H1 (cell line): ENCODE results near the gene MORF4L1. TPM values are rescaled to one million over a fixed set of nuclear protein-coding genes. Genes with fewer than 3 reads are reported as not detected.

Source experiments
- EP300 ChIP-seq, 2 experiments: IDR thresholded peaks; 1 replicate in 1 of 2; 2 replicates in 1 of 2; pipeline ENCODE4 v1.6.1; 2011 to 2012; ENCODE audit warnings: low read depth in 2 of 2, low read length in 2 of 2, mild to moderate bottlenecking in 2 of 2, borderline replicate concordance in 1 of 2, inconsistent platforms in 1 of 2, moderate library complexity in 1 of 2
- HDAC2 ChIP-seq, 2 experiments: fragments of 300-600 bp in 1 of 2; sonication (generic) in 1 of 2; IDR thresholded peaks; 2 replicates each; pipeline ENCODE4 v1.6.1; 2011 to 2012; ENCODE audit warnings: low read depth in 2 of 2, low read length in 2 of 2, mild to moderate bottlenecking in 2 of 2, moderate library complexity in 2 of 2, borderline replicate concordance in 1 of 2, inconsistent platforms in 1 of 2
- KDM5A ChIP-seq: fragments of 200-600 bp; IDR thresholded peaks from 2 replicates; pipeline ENCODE4 v1.7.1; 2012; ENCODE audit warnings: mild to moderate bottlenecking, low read length, inconsistent platforms, mixed read lengths
- RFX5 ChIP-seq: IDR thresholded peaks from 2 replicates; pipeline ENCODE4 v1.6.1; 2011; ENCODE audit warnings: low read depth, low read length, improper control_type of control experiment, borderline replicate concordance
- SIX5 ChIP-seq: IDR thresholded peaks from 2 replicates; pipeline ENCODE4 v1.6.1; 2011; ENCODE audit warnings: mild to moderate bottlenecking, low read depth, low read length
- ZNF274 ChIP-seq: IDR thresholded peaks from 2 replicates; pipeline ENCODE4 v1.7.0; 2012; ENCODE audit warnings: low read length, borderline replicate concordance; ENCODE audit errors: extremely low read depth
- polyA plus RNA-seq, 7 experiments: library from polyadenylated mRNA; depleted of rRNA in 3 of 7; stranded (reverse) in 5 of 7; unstranded in 2 of 7; fragments of >200 nt in 5 of 7; fragments of 200-250 nt in 2 of 7; gene quantifications; 1 replicate in 5 of 7; 2 replicates in 1 of 7; 4 replicates in 1 of 7; pipeline versions ENCODE4 v1.2.1 to v1.2.3, GENCODE V29; 2011 to 2013; ENCODE audit warnings: missing spikeins in 2 of 7, mixed read lengths in 2 of 7
- total RNA-seq: library from RNA; stranded (reverse); fragmentation: NEBNext Ultra II Directional; extraction: Animal tissue kit (Norgen Biotek cat#: 25700); gene quantifications from 2 replicates; pipeline ENCODE4 v1.2.1, GENCODE V29; 2021
- TF ChIP-seq, protein P1 (sequence below), 3 experiments: IDR thresholded peaks; 1 replicate in 2 of 3; 2 replicates in 1 of 3; pipeline versions ENCODE4 v1.5.1 to v1.6.1; 2011; ENCODE audit warnings: low read length in 3 of 3, mild to moderate bottlenecking in 3 of 3, inconsistent platforms in 2 of 3, low read depth in 1 of 3, moderate library complexity in 1 of 3; ENCODE audit not compliant: insufficient read depth in 1 of 3; ENCODE audit errors: control extremely low read depth in 1 of 3

Gene MORF4L1
- total and polyA plus RNA-seq, 2 of the 8 experiments (the other 6 are each of a cell fraction or from before 2014, with no cell fraction given) = 260 to 533 TPM

DNA sequence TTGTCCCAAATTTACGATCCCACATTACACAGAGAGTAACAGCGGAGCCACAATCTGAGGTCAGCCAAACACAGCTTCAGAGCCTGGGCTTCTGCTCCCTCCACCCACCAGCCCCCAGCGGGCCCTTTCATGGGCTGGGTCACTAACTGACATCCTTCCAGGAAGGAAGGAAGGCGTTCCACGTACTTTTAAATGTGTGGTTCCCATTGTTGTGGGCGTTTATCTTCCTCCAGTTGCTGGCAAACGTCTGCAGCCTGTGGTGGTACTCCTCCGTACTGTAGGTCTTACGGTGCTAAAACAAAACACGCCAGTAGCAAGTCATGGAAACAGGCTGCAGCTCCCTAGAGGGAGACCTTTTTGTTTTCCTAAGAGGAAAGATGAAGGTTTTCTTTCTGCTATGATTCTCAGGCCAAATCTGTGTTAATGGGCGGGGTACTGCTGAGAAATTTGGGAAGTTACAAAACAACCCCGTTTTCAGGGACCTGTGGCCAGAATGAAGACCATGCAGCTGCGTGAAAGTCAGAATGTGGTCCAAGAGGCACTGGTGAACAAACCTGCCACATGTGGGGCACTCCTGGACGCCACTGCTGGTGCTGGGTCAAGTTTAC is 64.5 kb downstream of the MORF4L1 start (continued):
- no peak for TF ChIP-seq HDAC2 (IDR thresholded peaks at IDR 0.05; ENCODE audit: borderline replicate concordance in 1 of 2, low read depth in 2 of 2, low read length in 2 of 2)
- TF ChIP-seq RFX5 = no peak
- TF ChIP-seq KDM5A = no peak
- TF ChIP-seq, protein P1, sequence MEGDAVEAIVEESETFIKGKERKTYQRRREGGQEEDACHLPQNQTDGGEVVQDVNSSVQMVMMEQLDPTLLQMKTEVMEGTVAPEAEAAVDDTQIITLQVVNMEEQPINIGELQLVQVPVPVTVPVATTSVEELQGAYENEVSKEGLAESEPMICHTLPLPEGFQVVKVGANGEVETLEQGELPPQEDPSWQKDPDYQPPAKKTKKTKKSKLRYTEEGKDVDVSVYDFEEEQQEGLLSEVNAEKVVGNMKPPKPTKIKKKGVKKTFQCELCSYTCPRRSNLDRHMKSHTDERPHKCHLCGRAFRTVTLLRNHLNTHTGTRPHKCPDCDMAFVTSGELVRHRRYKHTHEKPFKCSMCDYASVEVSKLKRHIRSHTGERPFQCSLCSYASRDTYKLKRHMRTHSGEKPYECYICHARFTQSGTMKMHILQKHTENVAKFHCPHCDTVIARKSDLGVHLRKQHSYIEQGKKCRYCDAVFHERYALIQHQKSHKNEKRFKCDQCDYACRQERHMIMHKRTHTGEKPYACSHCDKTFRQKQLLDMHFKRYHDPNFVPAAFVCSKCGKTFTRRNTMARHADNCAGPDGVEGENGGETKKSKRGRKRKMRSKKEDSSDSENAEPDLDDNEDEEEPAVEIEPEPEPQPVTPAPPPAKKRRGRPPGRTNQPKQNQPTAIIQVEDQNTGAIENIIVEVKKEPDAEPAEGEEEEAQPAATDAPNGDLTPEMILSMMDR (IDR thresholded peaks at IDR 0.05; ENCODE audit: control extremely low read depth in 1 of 3, insufficient read depth in 1 of 3, low read depth in 1 of 3, low read length in 3 of 3) = no peak
- TF ChIP-seq EP300 (IDR thresholded peaks at IDR 0.05; ENCODE audit: borderline replicate concordance in 1 of 2, low read depth in 2 of 2, low read length in 2 of 2) = no peak
- TF ChIP-seq SIX5 = no peak
- no peak for TF ChIP-seq ZNF274
